Measurements from ENCODE around the gene UBE2S.
A peak's percentile ranks its signal among the peaks of the same experiment; 100 is the strongest.
"Not testable (repeated sequence)": the region's sequence is repeated elsewhere in the genome, so short reads cannot be mapped to it uniquely, and the experiment has no call there.

The UBE2S gene

DNA sequence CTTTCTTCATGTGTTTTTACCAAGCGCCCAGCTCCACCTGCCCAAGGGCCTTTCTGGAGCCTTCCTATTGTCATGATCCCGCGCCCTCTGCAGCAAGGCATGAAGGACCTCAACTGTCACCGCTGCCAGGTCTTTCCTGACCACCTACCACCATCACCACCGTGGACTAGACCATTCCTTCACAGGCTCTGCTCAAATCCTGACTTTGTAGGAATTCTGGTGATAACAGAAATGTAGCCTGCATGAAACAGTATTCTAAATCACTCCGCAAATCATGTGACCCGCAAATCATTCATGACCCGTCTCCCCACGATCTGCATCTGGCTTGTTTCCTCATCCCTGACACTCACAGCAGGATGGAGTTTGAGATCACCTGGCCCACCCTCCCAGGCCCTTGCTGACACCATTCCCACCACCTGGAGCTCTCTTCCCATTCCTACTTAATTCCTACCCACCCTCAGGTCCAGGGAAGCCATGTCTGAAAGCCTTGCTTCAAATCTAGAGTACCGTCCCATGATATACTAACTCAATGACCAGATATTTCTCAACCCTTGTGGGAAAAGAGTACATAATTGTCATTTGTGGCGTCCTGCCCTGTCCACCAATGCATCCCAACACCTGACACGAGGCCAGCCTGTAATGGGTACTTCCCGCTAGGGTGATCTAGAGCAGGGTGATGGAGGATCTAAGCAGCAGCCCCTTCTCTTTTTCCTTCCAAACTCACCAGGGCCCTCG is 1.3 kb downstream of the UBE2S start:
- no peak for DNase-seq (ENCODE audit: low spot score)

GRCh38 chr19:55405638-55406037 is 1.9 kb downstream of the UBE2S start:
- DNase-seq (ENCODE audit: low spot score) = no peak

- no peak for DNase-seq (ENCODE audit: low spot score)
These were observed 5.1 kb downstream of the UBE2S start for GRCh38 chr19:55402509-55402908.

DNA sequence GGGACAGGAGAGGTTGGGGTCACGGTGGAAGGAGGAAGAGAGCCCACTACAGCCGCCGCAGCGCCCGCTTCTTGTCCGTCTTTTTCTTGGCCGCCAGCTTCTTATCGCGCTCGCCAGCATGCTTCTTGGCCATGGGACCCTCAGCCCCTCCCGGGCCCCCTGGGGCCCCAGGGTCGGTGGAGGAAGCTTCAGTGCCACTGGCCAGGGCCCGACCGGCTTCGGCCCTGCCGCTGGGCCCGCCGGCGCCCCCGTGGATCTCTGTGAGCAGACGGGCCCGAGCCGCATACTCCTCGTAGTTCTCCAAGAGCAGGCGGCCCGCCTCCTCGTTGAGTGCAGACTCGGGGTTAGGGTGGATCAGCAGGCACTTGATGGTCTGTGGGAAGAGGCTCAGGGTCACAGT is 6.2 kb downstream of the UBE2S start:
- not testable (repeated sequence) for DNase-seq (ENCODE audit: low spot score)

DNA sequence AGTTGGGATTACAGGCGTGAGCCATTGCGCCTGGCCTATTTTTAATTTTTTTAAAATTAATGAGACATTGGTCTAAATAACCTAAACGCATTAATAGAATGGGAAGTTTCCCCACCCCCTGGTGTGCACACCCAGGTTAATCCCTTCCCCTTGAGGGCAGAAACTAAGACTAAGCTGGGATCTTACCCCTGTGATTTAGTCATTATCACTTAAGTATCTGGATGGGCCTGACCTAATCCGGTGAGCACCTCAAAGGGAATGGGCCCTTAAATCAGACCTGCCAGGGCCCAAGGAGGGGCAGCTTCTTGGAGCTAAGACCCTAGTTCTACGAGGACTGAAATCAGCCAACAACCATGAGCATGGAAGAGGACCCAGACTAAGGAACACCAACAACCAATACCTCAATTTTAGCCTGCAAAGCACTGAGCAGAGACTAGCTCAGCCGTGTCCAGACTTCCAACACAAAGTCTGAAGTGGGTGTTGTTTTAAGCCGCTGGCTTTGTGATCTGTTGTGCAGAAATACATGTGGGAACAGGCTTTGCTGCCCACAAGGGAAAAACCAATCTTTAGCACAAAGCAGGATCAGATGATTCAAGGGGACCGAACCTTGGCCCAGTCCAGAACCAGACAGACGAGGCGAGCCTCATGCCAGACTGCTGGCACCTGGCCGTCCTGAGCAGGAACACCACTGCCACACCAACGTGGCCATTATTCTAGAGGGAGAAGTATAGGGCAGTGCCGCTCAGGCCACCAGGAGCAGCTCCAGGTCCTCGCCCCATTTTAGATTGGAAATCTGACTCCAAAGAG is 7.1 kb downstream of the UBE2S start:
- DNase-seq (ENCODE audit: low spot score) = peak; percentile 25

- peak; percentile 43 for DNase-seq (ENCODE audit: low spot score)
These were observed 9.2 kb downstream of the UBE2S start for GRCh38 chr19:55398200-55398925.

- peak; percentile 27 for DNase-seq (ENCODE audit: low spot score)
These were observed 14.5 kb downstream of the UBE2S start for GRCh38 chr19:55392820-55393761.

DNA sequence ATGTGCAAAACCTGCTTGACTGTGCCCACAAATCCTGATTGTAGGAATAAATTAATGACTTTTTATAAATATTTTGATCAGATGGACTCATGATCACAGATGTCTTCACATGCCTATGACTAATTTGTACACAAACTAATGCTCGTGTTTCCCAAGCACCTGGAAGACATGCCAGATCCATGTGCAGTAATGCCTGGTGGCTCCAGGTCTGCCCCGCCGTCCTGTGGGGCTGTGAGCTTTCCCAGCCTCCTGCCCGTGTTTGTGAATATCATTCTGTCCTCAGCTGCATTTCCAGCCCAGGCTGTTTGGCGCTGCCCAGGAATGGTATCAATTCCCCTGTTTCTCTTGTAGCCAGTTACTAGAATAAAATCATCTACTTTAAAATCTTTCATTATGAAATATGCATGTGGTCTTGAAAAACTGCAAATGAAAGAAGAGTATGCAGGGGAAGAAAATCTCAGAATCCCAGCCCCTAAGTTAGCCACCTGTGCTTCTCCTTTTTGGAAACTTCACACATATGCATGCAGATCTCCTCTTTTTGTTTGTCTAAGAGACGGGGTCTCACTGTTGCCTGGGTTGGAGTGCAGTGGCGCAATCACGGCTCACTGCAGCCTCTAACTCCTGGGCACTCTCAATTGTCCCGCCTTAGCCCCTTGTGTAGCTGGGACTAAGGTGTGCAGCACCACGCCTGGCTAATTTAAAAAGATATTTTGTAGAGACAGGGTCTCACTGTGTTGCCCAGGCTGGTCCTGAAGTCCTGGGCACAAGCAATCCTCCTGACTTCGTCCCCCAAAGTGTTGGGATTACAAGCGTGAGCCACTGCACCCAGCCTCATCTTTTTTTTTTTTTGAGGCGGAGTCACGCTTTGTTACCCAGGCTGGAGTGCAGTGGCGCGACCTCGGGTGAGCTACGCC is 15.6 kb downstream of the UBE2S start:
- DNase-seq (ENCODE audit: low spot score) = peak; percentile 46

DNA sequence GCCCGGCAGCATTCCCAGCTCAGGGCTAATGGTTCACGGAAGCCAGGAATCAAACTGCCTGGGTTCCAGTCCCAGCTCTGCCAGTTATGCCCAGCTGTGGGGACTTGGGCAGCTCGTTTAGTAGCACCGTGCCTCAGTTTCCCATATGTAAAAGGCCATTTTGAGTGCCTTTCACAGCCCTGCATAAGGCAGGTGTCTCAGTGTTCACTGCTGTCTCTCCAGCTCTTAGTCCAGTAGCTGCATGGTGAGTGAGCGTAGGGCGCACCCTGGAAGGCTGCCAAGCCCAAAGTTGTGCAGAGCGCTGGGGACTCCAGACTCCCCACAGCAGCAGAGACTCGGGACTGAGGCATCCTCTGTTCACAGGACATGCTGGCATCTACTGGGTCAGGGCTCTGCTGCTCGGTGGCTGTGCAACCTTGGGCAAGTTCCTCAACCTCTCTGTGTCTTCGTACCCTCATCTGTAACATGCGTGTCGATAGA is 16.4 kb downstream of the UBE2S start:
- DNase-seq (ENCODE audit: low spot score) = peak; percentile 51

DNA sequence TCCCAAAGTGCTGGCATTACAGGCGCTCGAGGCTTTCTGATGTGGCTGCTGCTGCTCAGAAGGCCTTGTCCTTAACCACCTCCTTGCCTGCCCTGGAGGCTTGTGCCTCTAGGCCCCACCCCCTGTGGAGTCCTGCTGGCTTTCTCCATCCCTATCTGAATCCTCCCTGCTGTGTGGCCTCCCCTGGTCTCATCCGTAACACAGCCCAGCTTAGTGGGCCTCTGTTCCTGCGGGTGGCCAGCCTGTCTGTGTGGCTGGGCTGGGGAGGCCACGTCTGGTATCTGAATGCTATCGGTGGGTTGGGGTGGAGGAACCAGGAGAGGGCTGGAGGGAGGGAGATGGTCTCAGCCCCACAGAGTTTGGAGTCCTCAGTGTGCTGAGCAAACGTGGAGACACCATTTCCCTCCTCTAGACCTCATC is 17.1 kb downstream of the UBE2S start:
- DNase-seq (ENCODE audit: low spot score) = peak; percentile 32

DNA sequence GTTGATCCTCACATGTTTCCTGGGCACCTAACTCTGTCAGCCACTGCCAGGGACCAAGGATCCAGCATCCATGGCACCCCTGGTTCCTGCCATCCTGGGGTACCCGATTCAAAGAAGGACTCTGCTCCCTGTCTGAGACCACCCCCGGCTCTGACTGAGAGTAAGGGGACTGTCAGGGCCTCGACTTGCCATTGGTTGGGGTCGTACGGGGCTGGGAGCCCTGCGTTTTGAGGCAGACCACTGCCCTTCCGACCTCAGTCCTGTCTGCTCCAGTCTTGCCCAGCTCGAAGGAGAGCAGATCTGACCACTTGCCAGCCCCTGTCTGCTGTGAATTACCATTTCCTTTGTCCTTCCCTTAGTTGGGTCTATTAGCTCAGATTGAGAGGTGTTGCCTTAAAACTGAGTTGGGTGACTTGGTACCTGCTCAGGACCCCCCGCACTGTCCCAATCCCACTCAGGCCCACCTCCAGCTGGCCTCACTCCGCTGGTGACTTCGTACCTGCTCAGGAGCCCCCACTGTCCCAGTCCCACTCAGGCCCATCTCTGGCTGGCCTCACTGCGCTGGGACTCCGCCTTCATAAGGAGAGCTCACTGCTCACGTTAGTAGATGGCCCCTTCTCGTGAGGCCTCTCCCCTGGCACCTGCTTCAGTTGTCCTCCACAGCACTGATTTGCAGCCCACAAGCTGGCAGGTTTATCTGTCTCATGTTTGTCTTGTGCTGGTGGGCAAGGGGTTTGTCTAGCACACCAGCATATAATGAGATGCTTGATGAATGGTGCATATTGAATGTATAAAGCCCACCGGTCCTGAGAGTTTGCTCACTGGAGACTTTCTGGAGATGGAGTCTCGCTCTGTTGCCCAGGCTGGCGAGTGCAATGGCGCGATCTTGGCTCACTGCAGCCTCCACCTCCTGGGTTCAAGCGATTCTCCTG is 17.9 kb downstream of the UBE2S start:
- peak; percentile 44 for DNase-seq (ENCODE audit: low spot score)

DNA sequence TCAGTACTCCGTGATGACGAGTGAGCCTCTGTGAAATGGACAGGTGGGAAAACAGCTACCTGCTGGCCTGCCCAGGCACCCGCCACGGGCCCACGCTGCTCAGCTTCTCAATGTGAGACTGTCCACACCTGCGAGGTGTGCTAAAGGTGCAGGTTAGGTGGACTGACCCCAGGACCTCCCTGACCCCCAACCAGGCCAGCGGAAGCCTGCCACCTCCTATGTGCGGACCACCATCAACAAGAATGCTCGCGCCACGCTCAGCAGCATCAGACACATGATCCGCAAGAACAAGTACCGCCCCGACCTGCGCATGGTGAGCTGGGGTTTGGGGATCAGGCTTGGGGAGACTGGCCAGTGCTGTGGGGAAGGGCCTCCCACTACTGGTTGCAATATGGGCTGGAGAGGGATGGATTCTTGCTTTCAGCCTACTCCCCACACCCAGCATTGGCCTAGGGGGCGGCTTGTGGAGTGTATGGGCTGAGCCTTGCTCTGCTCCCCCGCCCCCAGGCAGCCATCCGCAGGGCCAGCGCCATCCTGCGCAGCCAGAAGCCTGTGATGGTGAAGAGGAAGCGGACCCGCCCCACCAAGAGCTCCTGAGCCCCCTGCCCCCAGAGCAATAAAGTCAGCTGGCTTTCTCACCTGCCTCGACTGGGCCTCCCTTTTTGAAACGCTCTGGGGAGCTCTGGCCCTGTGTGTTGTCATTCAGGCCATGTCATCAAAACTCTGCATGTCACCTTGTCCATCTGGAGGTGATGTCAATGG is 19.7 kb downstream of the UBE2S start:
- DNase-seq (ENCODE audit: low spot score) = no peak

- no peak for DNase-seq (ENCODE audit: low spot score)
These were observed 21.1 kb downstream of the UBE2S start for GRCh38 chr19:55386493-55386971.

DNA sequence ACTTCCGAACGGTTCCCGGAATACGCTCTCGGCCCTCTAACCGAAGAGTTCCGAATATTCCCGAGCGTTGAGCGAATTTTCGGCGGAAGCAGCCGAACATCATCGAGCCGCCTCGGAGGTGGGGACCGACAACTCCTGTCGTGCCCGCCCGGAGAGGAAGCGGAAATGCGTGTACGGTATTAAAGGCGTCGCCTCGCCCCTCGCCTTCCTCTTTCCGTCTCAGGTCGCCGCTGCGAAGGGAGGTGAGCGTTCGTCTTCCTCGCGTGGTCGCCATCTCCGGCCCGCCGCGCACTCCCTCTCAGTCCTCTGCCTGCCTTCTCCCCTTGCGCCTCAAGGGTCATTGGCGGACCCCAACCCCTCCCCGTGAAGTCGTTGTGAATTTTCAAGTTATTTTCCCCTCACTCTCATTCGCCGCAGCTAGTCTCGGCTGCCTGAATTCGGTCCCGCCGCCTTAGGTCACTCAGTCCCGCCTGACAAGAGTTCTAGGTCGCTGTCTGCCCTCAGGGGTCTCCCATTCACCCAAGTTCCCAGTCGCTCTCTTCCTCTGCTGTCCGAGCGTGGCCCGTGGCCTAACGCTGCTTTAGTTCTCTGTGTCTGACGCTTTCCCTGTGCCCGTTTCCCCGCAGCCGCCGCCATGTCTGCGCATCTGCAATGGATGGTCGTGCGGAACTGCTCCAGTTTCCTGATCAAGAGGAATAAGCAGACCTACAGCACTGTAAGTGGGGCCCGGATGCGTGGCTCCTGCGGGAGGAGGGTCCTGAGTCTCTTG is 21.7 kb downstream of the UBE2S start, which contains the start of gene RPL28:
Gene RPL28 (plus strand): TSS at position 209 of the 769 bp plus-strand sequence. CDS start 426 bp downstream, at position 635.
- DNase-seq (ENCODE audit: low spot score) = peak; percentile 99

DNA sequence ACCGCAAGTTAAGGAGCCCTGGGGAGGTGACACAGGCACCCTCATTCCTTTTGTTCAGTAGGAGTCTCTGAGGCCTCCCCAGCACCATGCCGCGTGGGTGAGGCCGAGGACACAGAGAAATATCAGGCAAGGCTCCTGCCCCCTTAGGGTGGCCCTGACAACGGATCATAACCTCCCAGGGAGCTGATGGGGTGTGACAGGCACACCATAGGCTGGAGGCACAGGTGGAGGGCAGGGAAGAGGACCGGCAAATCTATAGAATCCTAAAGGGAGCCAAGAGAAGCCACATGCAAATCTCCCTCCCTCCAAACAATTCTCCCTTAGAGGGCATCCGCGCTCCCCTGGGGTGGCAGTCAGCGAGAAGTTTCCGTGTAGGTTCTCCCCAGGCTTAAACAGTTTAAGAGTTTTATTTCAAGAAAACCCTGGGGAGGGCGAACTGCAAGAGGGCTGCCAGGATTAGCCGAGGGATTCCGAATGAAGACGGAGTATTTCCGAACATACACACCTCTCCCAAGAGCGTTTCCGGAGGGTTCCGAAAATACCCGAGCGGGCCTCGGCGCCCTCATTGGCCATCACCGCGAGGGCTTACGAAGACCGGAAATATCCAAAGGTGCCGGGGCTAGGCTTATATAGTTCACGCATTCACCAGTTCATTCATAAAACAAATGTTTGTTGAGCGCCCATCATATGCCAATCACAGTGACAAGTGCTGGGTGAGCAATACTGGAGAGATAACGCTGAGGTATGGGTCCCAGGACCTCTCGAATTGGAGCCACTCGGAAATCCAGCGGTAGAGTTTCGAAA is 22.5 kb downstream of the UBE2S start:
- DNase-seq (ENCODE audit: low spot score) = peak; percentile 98

DNA sequence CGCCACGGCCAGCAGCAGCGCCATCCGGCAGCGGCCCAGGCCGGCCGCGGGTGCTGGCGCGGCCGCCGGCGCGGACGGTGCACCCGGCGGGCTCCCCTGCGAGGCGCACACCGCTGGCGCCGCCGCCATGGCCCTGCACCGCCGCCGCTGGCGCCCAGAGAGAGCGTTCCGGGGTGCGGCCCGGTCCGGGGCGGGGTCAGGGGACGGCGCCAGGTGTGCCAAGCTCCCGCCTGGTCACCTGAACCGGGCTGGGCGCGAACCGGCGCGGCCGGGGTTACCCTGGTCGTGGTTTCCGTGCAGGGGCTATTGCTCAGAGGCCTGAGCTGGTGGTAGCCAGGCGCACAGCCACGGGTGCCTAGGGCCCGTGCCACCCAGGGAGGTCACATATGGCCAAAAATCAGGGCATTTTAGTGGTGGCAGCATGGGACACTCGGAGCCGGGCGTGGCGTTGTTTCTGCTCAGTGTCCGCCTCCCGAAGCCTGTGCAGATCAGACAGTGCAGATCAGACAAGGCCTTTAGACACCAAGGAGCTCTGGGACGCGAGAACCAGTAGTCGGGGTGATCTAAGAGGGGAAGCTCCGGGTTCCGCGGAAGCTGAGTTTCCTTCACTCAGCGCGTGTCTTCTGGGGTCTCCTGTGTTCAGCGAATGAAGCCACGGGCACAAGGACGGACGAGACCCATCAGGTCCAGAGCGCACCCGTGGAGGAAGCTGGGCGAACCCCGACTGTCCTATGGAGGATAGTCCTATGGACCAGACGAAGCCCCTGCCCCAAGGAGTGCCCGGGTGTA is 23.3 kb downstream of the UBE2S start, which contains the start of gene TMEM238:
Gene TMEM238 (minus strand): TSS at position 162 of the 789 bp plus-strand sequence. CDS start 33 bp downstream, at position 129.
- peak; percentile 48 for DNase-seq (ENCODE audit: low spot score)
